HepG2 (cell line): ENCODE measurements around the gene PEX10. TPM values are rescaled to one million over a fixed set of nuclear protein-coding genes. Genes with fewer than 3 reads are reported as not detected.

Experiments used
- CSRNP2 ChIP-seq: sonication (generic); formaldehyde crosslinking; conservative IDR thresholded peaks from 2 replicates; pipeline ENCODE4 v1.8.0; 2022; ENCODE audit warnings: low read depth, missing genetic modification reagents
- DPF2 ChIP-seq: sonication (generic); formaldehyde crosslinking; IDR thresholded peaks from 2 replicates; pipeline ENCODE4 v1.4.0; 2020; ENCODE audit warnings: mild to moderate bottlenecking, low read depth, missing genetic modification reagents, borderline replicate concordance
- JDP2 ChIP-seq: sonication (generic); formaldehyde crosslinking; IDR thresholded peaks from 2 replicates; pipeline ENCODE4 v1.8.1; 2022; ENCODE audit warnings: missing genetic modification reagents, borderline replicate concordance
- MIER3 ChIP-seq: IDR thresholded peaks from 2 replicates; pipeline ENCODE4 v1.6.1; 2016; ENCODE audit warnings: missing compliant biosample characterization, borderline replicate concordance
- PTBP1 ChIP-seq: fragments of 200-400 bp; formaldehyde crosslinking; IDR thresholded peaks from 2 replicates; pipeline ENCODE4 v1.6.1; 2018; ENCODE audit warnings: low read length, low read depth; ENCODE audit not compliant: poor library complexity, severe bottlenecking
- RBFOX2 ChIP-seq: fragments of 200-400 bp; formaldehyde crosslinking; IDR thresholded peaks from 2 replicates; pipeline ENCODE4 v1.6.1; 2017; ENCODE audit warnings: low read depth, mild to moderate bottlenecking, low read length
- RFXAP ChIP-seq: sonication (generic); formaldehyde crosslinking; IDR thresholded peaks from 2 replicates; pipeline ENCODE4 v1.4.0; 2020; ENCODE audit warnings: missing genetic modification reagents, borderline replicate concordance
- TBX3 ChIP-seq: fragments of 450-650 bp; IDR thresholded peaks from 2 replicates; pipeline ENCODE4 v1.6.1; 2017; ENCODE audit warnings: antibody characterized with exemption, mild to moderate bottlenecking, inconsistent platforms, borderline replicate concordance
- ZBTB40 ChIP-seq, 2 experiments: fragments of 450-650 bp in 1 of 2; sonication (generic) in 1 of 2; formaldehyde crosslinking in 1 of 2; IDR thresholded peaks; 2 replicates each; pipeline versions ENCODE4 v1.6.1 to v1.8.0; 2016 to 2022; ENCODE audit warnings: antibody characterized with exemption in 1 of 2, mild to moderate bottlenecking in 1 of 2, missing genetic modification reagents in 1 of 2
- ZNF446 ChIP-seq: sonication (generic); formaldehyde crosslinking; IDR thresholded peaks from 2 replicates; pipeline ENCODE4 v1.5.0; 2020; ENCODE audit warnings: mild to moderate bottlenecking, missing genetic modification reagents
- ZNF567 ChIP-seq: sonication (generic); formaldehyde crosslinking; IDR thresholded peaks from 2 replicates; pipeline ENCODE4 v1.8.1; 2023; ENCODE audit warnings: mild to moderate bottlenecking, missing genetic modification reagents, borderline replicate concordance
- polyA plus RNA-seq, 8 experiments: library from polyadenylated mRNA; depleted of rRNA in 3 of 8; stranded (reverse) in 7 of 8; unstranded in 1 of 8; fragments of >200 nt; fragmentation: Illumina TruSeq in 4 of 8; extraction: Trizol in 4 of 8; gene quantifications; 2 replicates each; pipeline versions ENCODE4 v1.2.1 to v1.2.3, GENCODE V29; 2011 to 2016; ENCODE audit warnings: low read depth in 4 of 8, missing spikeins in 1 of 8, mixed read lengths in 1 of 8; ENCODE audit not compliant: insufficient read depth in 1 of 8
- total RNA-seq, 5 experiments: library from RNA; depleted of rRNA; stranded (reverse); fragments of >200 nt; fragmentation: Illumina TruSeq; extraction: Trizol; gene quantifications; 2 replicates each; pipeline ENCODE4 v1.2.3, GENCODE V29; 2016; ENCODE audit warnings: low read depth in 1 of 5
- TF ChIP-seq, protein P1 (sequence below): sonication (generic); formaldehyde crosslinking; IDR thresholded peaks from 2 replicates; pipeline ENCODE4 v1.4.0; 2020; ENCODE audit warnings: missing genetic modification reagents, borderline replicate concordance
- TF ChIP-seq, protein P2 (sequence below): sonication (generic); formaldehyde crosslinking; IDR thresholded peaks from 2 replicates; pipeline ENCODE4 v1.8.0; 2022; ENCODE audit warnings: missing genetic modification reagents, mild to moderate bottlenecking, inconsistent platforms, borderline replicate concordance

PEX10 gene
- total and polyA plus RNA-seq, 2 of the 13 experiments (the other 11 are each of a cell fraction or from before 2014, with no cell fraction given), result 16.1 to 39.6 TPM

DNA sequence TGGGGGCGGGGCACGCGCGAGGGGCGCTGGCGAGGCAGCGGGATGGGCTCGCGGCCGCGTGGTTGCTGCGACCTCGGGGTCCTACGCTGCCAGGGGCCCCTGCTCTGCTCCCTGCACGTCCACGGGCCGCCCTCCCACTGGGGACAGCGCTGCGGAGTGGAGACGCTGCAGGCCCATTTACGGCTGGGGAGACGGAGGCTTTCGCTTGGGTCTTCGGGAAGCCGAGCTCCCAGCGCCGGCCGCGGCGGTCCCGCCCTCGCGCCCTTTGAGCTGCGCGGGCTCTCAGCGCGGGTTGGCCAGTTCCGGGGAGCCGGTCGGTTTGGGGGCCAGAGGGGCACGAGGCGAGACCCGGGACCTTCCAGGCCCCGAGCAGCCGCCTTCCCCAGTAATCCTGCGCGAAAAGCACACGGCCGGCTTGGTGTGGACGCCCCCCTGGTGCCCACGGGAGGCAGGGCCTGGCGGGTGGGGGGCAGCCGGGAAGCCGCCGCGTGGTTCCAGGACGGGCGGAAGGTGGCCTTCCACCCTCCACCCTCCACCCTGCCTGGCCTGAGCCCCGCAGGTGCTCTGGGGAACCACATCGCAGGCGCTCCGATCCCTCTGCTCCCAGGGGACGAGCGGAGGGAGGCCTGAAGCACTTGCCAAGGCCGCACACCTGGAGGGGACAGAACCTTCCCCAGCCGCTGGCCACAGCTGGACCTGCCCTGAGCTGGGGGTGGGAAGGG is 570 bp upstream of the PEX10 start (continued):
- TF ChIP-seq, protein P1, sequence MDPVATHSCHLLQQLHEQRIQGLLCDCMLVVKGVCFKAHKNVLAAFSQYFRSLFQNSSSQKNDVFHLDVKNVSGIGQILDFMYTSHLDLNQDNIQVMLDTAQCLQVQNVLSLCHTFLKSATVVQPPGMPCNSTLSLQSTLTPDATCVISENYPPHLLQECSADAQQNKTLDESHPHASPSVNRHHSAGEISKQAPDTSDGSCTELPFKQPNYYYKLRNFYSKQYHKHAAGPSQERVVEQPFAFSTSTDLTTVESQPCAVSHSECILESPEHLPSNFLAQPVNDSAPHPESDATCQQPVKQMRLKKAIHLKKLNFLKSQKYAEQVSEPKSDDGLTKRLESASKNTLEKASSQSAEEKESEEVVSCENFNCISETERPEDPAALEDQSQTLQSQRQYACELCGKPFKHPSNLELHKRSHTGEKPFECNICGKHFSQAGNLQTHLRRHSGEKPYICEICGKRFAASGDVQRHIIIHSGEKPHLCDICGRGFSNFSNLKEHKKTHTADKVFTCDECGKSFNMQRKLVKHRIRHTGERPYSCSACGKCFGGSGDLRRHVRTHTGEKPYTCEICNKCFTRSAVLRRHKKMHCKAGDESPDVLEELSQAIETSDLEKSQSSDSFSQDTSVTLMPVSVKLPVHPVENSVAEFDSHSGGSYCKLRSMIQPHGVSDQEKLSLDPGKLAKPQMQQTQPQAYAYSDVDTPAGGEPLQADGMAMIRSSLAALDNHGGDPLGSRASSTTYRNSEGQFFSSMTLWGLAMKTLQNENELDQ (CRISPR knock-in tag), result no peak
- TF ChIP-seq TBX3 (no peak), RFXAP (peak; percentile 73; the same call in 1 of the 2 replicates), RBFOX2 (peak; percentile 86), PTBP1 (no peak), ZNF567 (CRISPR knock-in tag) (no peak), JDP2 (CRISPR knock-in tag) (no peak; the same call in 1 of the 2 replicates), MIER3 (no peak), ZNF446 (peak; percentile 95; the same call in 1 of the 2 replicates), CSRNP2 (CRISPR knock-in tag) (no peak), ZBTB40 (IDR thresholded peaks at IDR 0.05) (no peak), ZBTB40 (CRISPR knock-in tag; IDR thresholded peaks at IDR 0.05) (no peak), DPF2 (CRISPR knock-in tag) (no peak)
- TF ChIP-seq, protein P2, sequence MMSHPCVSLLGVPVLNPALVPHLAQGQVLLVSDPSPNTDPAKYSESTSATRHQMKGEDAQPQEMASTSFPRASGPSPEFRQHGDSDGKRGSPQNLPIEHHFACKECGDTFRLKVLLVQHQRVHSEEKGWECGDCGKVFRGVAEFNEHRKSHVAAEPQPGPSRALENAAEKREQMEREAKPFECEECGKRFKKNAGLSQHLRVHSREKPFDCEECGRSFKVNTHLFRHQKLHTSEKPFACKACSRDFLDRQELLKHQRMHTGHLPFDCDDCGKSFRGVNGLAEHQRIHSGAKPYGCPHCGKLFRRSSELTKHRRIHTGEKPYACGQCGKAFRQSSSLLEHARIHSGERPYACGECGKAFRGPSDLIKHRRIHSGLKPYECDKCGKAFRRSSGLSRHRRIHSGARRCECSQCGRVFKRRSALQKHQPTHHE (CRISPR knock-in tag), result no peak
